CD4-positive, alpha-beta memory T cell (primary cell): ENCODE measurements around the gene ARX. TPM values are rescaled to one million over a fixed set of nuclear protein-coding genes. Genes with fewer than 3 reads are reported as not detected.
A peak's percentile ranks its signal among the peaks of the same experiment; 100 is the strongest.

Source experiments
- CTCF ChIA-PET: fragments of 350-600 bp; sonication (Branson Sonifier 250); formaldehyde crosslinking; loops from one replicate; lab custom pipeline; 2021; ENCODE audit warnings: inconsistent platforms; ENCODE audit not compliant: partially characterized antibody; lab: Charles Lee
- POLR2A ChIA-PET: fragments of 350-600 bp; sonication (Branson Sonifier 250); formaldehyde crosslinking; loops from one replicate; lab custom pipeline; 2021; ENCODE audit not compliant: partially characterized antibody; lab: Charles Lee
- DNase-seq, 5 donors: peaks; one replicate each; pipeline versions ENCODE4 v3.0.0 to v3.0.0-alpha.2; 2020 to 2022; ENCODE audit warnings: mixed read lengths in 1 of 5
- H3K27ac ChIP-seq: one replicate; pipeline ENCODE4 v1.7.0; 2013; ENCODE audit warnings: low read depth, low read length
- H3K27me3 ChIP-seq: 2 replicates; pipeline ENCODE4 v1.7.0; 2013; ENCODE audit warnings: mild to moderate bottlenecking, low read length, moderate library complexity; ENCODE audit not compliant: insufficient read depth
- H3K36me3 ChIP-seq: 2 replicates; pipeline ENCODE4 v1.7.0; 2013; ENCODE audit warnings: mild to moderate bottlenecking, low read length, moderate library complexity; ENCODE audit not compliant: insufficient read depth
- H3K4me1 ChIP-seq: 2 replicates; pipeline ENCODE4 v1.7.0; 2013; ENCODE audit warnings: mild to moderate bottlenecking, low read length, moderate library complexity; ENCODE audit not compliant: insufficient read depth
- H3K4me3 ChIP-seq, 2 donors: one replicate each; pipeline ENCODE4 v1.7.0; 2013; ENCODE audit warnings: low read length in 2 of 2, mild to moderate bottlenecking in 1 of 2
- H3K9me3 ChIP-seq, 2 donors: one replicate each; pipeline ENCODE4 v1.7.0; 2013; ENCODE audit warnings: low read length in 2 of 2, control low read depth in 1 of 2; ENCODE audit not compliant: control insufficient read depth in 1 of 2
- H3K27ac Mint-ChIP-seq, 7 donors: one replicate each; pipeline ENCODE4 v1.8.0; 2020 to 2021; ENCODE audit warnings: mixed read lengths in 7 of 7, mild to moderate bottlenecking in 6 of 7, inconsistent platforms in 3 of 7, moderate library complexity in 3 of 7
- H3K27me3 Mint-ChIP-seq, 2 donors: one replicate each; pipeline ENCODE4 v1.8.0; 2020 to 2021; ENCODE audit warnings: mixed read lengths in 2 of 2
- H3K36me3 Mint-ChIP-seq, 2 donors: one replicate each; pipeline ENCODE4 v1.8.0; 2020 to 2021; ENCODE audit warnings: mixed read lengths in 2 of 2, inconsistent platforms in 1 of 2, mild to moderate bottlenecking in 1 of 2
- H3K4me1 Mint-ChIP-seq, 4 donors: one replicate each; pipeline ENCODE4 v1.8.0; 2020 to 2021; ENCODE audit warnings: mixed read lengths in 4 of 4, mild to moderate bottlenecking in 1 of 4
- H3K4me3 Mint-ChIP-seq, 8 donors: one replicate each; pipeline ENCODE4 v1.8.0; 2020 to 2021; ENCODE audit warnings: mixed read lengths in 8 of 8, mild to moderate bottlenecking in 7 of 8, moderate library complexity in 6 of 8, inconsistent platforms in 3 of 8
- H3K9me3 Mint-ChIP-seq, 8 donors: one replicate each; pipeline ENCODE4 v1.8.0; 2020 to 2021; ENCODE audit warnings: mixed read lengths in 8 of 8, mild to moderate bottlenecking in 5 of 8, inconsistent platforms in 3 of 8, moderate library complexity in 1 of 8
- intact Hi-C: fragments of 100-400 bp; cut with micrococcal nuclease; formaldehyde crosslinking; loops from one replicate; pipeline ENCODE4 v1.15.1; 2023
- polyA plus RNA-seq, 2 donors: library from polyadenylated mRNA; unstranded; fragments of 300-500 nt; fragmentation: Illumina TruSeq; gene quantifications; one replicate each; pipeline ENCODE4 v1.2.3, GENCODE V29; 2021
- total RNA-seq, 2 experiments: library from RNA; stranded (reverse); gene quantifications; one replicate each; pipeline ENCODE4 v1.2.3, GENCODE V29; 2021

ARX gene
- total and polyA plus RNA-seq, 4 experiments from 2014 or later = not detected

DNA sequence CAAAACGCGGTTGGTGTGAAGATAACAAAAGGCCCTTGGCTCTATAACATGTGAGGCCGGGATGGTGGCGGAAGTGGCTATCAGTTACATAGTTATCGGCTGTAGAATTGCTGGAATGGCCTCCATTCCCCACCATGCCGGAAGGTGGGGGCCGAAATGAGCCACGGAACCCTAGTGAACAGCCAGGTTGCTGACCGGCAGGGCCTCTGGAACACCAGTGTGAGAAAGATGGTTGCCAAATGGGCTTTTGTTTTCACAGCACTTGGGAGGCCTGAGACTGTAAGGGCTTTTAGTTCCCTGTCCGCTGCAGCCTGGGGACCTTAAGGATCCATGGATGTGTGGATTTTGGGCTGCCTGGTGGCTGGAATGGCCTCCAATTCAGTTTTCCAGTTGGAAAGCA is 23.3 kb upstream of the ARX start:
- H3K27me3 Mint-ChIP-seq = no peaks in the 10 kb centered on the region
- CTCF ChIA-PET = no interaction called here
- intact Hi-C loops = no loop called here

DNA sequence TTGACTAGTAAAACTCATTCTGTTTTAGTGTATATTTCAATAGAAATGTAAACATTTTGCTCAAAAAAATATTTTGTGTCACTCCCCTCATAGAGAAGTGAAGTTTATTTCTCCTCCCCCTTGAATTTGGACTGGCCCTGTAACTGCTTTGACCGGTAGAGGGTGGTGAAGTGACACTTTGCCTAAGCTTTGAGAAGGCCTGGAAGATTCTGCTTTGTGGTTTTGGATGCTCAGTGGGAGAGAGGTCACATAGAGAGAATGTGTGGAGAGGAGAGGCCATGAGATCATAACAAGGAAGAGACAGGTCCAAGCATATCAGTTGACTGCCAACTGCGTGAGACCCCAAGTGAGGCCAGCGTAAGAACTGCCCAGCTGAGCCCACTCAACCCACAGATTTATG is 19.1 kb upstream of the ARX start:
- no peaks in the 10 kb centered on the region for H3K36me3 Mint-ChIP-seq
- intact Hi-C loops = no loop called here
- H3K4me1 ChIP-seq = no peaks in the 10 kb centered on the region
- ChIA-PET CTCF (interaction anchor here (1.6 kb wide), 1 partner anchor 109 kb away, joined by 5 read pairs; no protein-coding TSS in a partner anchor), POLR2A (no interaction called here)
- H3K36me3 ChIP-seq = no peaks in the 10 kb centered on the region
- no peaks in the 10 kb centered on the region for H3K4me1 Mint-ChIP-seq
- no peak for DNase-seq
- no peaks in the 10 kb centered on the region for H3K9me3 Mint-ChIP-seq
- H3K27me3 Mint-ChIP-seq = no peaks in the 10 kb centered on the region
- no peak overlapping the region for H3K4me3 Mint-ChIP-seq
- no peaks in the 10 kb centered on the region for H3K27me3 ChIP-seq
- H3K4me3 ChIP-seq = no peak overlapping the region
- H3K27ac ChIP-seq = no peak overlapping the region
- H3K9me3 ChIP-seq = no peaks in the 10 kb centered on the region
- no peak overlapping the region for H3K27ac Mint-ChIP-seq

More for the DNA sequence above, 23.3 kb upstream of the ARX start:
- Mint-ChIP-seq H3K9me3 (no peaks in the 10 kb centered on the region), H3K36me3 (no peaks in the 10 kb centered on the region), H3K4me3 (no peak overlapping the region), H3K4me1 (no peaks in the 10 kb centered on the region), H3K27ac (no peak overlapping the region)
- Histone ChIP-seq H3K27ac (no peak overlapping the region), H3K4me1 (no peaks in the 10 kb centered on the region), H3K4me3 (no peak overlapping the region), H3K9me3 (no peaks in the 10 kb centered on the region), H3K27me3 (no peaks in the 10 kb centered on the region), H3K36me3 (no peaks in the 10 kb centered on the region)
- POLR2A ChIA-PET = no interaction called here
- no peak for DNase-seq

DNA sequence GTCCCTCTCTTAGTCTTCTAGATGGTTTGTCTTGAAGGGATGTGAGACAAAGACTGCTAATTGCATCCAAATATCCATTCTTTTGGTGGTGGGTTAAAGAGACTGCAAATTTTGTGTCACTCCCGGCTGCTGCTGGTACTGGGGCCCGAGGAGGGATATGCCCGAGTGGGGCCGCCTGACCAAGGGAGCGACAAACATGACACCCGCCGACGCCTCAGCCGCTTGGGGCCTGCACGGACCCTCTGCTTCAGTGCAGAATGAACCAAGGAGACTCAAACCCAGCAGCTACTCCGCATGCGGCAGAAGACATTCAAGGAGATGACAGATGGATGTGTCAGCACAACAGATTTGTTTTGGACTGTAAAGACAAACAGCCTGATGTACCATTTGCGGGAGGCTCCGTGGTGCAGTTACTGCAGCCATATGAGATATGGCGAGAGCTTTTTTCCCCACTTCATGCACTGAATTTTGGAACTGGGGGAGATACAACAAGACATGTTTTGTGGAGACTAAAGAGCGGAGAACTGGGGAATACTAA is 13.6 kb upstream of the ARX start:
- Histone ChIP-seq H3K9me3 (no peaks in the 10 kb centered on the region), H3K4me1 (no peaks in the 10 kb centered on the region), H3K4me3 (no peak overlapping the region), H3K36me3 (no peaks in the 10 kb centered on the region), H3K27me3 (no peaks in the 10 kb centered on the region), H3K27ac (no peak overlapping the region)
- Mint-ChIP-seq H3K27ac (no peak overlapping the region), H3K36me3 (no peaks in the 10 kb centered on the region), H3K27me3 (peaks cover 8 to 13% of the 10 kb centered on the region in 2 donors), H3K4me1 (no peaks in the 10 kb centered on the region), H3K9me3 (peaks cover 0 to 3% (median 0%) of the 10 kb centered on the region in 8 donors), H3K4me3 (no peak overlapping the region)
- CTCF ChIA-PET = no interaction called here
- intact Hi-C loops = loop anchor here (10.0 kb wide), 1 partner anchor 275 kb away; no protein-coding TSS in a partner anchor
- POLR2A ChIA-PET = no interaction called here
- DNase-seq = no peak

DNA sequence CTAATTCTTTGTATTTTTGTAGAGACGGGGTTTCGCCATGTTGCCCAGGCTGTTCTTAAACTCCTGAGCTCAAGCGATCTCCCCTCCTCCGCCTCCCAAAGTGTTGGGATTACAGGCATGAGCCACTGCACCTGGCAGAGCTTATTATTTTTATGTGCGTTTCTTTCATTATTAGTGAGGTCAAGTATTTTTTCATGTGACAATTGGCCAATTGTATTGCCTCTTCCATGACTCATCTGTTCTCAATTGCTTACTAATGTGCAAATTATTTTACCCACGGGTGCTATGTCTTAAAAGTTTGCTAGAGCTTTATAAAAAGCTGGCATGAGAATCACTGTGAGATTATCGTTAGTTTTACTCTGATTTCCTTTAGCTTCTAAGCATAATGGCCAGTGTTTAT is 13.0 kb upstream of the ARX start:
- POLR2A ChIA-PET = no interaction called here
- H3K36me3 ChIP-seq = no peaks in the 10 kb centered on the region
- H3K4me1 Mint-ChIP-seq = peaks cover 0 to 4% (median 0%) of the 10 kb centered on the region in 4 donors

DNA sequence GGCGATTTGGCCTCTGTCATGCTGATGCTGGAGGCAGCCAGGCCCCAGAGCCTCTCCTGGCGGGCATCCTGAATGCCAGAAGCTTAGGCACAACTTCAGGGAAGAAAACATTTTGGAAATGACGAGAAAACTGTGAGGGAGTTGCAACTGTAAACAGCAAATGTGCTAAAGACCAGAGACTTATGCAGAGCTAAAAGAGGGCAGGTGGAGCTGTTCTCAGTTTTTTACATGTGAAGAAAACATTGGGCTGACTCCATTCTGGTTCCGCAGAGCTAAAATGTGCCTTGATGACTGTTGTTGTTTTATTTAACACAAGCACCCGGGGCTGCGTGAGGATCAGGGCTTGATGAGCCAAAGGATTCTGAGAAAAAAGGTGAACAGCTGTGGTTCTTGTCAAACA is 10.8 kb upstream of the ARX start:
- intact Hi-C loops = loop anchor here (10.0 kb wide), 1 partner anchor 272 kb away; no protein-coding TSS in a partner anchor
- H3K27me3 ChIP-seq = peaks cover 9% of the 10 kb centered on the region
- CTCF ChIA-PET = interaction anchor here (1.7 kb wide), 1 partner anchor 188 kb away, joined by 7 read pairs; no protein-coding TSS in a partner anchor
- DNase-seq = no peak
- H3K4me3 Mint-ChIP-seq = no peak overlapping the region
- peaks cover 3 to 19% (median 9%) of the 10 kb centered on the region in 4 donors for H3K4me1 Mint-ChIP-seq
- H3K9me3 Mint-ChIP-seq = peaks cover 0 to 3% (median 0%) of the 10 kb centered on the region in 8 donors
- H3K27me3 Mint-ChIP-seq = peaks cover 24 to 30% of the 10 kb centered on the region in 2 donors
- POLR2A ChIA-PET = no interaction called here
- no peaks in the 10 kb centered on the region for H3K9me3 ChIP-seq
- H3K36me3 ChIP-seq = no peaks in the 10 kb centered on the region
- no peak overlapping the region for H3K27ac ChIP-seq
- H3K36me3 Mint-ChIP-seq = no peaks in the 10 kb centered on the region
- no peak overlapping the region for H3K27ac Mint-ChIP-seq
- no peak overlapping the region for H3K4me3 ChIP-seq
- H3K4me1 ChIP-seq = peaks cover 8% of the 10 kb centered on the region

More for the DNA sequence above, 13.0 kb upstream of the ARX start:
- no peaks in the 10 kb centered on the region for H3K4me1 ChIP-seq
- H3K27ac ChIP-seq = no peak overlapping the region
- H3K27me3 Mint-ChIP-seq = peaks cover 11 to 18% of the 10 kb centered on the region in 2 donors
- DNase-seq = no peak
- H3K9me3 ChIP-seq = no peaks in the 10 kb centered on the region
- H3K4me3 Mint-ChIP-seq = no peak overlapping the region
- intact Hi-C loops = loop anchor here (10.0 kb wide), 1 partner anchor 274 kb away; no protein-coding TSS in a partner anchor
- no peak overlapping the region for H3K4me3 ChIP-seq
- CTCF ChIA-PET = no interaction called here
- peaks cover 4% of the 10 kb centered on the region for H3K27me3 ChIP-seq
- no peaks in the 10 kb centered on the region for H3K36me3 Mint-ChIP-seq
- H3K9me3 Mint-ChIP-seq = peaks cover 0 to 3% (median 0%) of the 10 kb centered on the region in 8 donors
- H3K27ac Mint-ChIP-seq = no peak overlapping the region

GRCh38 chrX:25025615-25026014 is 9.8 kb upstream of the ARX start:
- CTCF ChIA-PET = interaction anchor here (0.9 to 1.7 kb wide), 2 partner anchors 10 to 187 kb away, joined by 3 to 7 read pairs; partner anchors contain the start of gene ARX
- intact Hi-C loops = loop anchor here (10.0 kb wide), 1 partner anchor 271 kb away; no protein-coding TSS in a partner anchor
- Histone ChIP-seq H3K27me3 (peaks cover 18% of the 10 kb centered on the region), H3K27ac (no peak overlapping the region), H3K4me1 (peaks cover 14% of the 10 kb centered on the region), H3K36me3 (no peaks in the 10 kb centered on the region), H3K4me3 (no peak overlapping the region), H3K9me3 (no peaks in the 10 kb centered on the region)
- H3K36me3 Mint-ChIP-seq = no peaks in the 10 kb centered on the region
- POLR2A ChIA-PET = no interaction called here
- no peak overlapping the region for H3K4me3 Mint-ChIP-seq
- H3K9me3 Mint-ChIP-seq = peaks cover 0 to 3% (median 0%) of the 10 kb centered on the region in 8 donors
- H3K27me3 Mint-ChIP-seq = peaks cover 28 to 36% of the 10 kb centered on the region in 2 donors
- peaks cover 4 to 25% (median 14%) of the 10 kb centered on the region in 4 donors for H3K4me1 Mint-ChIP-seq
- no peak for DNase-seq
- no peak overlapping the region for H3K27ac Mint-ChIP-seq

DNA sequence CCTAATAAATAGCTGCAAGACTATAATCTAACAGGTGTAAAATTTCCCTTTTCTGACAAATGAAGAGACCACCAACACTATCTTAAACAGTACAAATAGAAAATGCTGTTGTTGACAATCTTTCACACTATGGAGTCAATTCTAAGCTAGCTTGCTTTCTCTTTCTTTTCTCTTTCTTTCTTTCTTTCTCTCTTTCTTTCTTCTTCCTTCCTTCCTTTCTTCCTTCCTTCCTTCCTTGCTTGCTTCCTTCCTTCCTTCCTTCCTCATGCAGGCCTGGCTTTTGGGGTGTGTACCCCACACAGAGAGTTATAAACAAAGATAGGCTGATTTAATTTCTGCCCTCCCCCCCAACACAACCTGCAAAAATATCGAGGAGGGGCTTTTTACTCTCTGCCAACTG is 8.1 kb upstream of the ARX start:
- H3K9me3 Mint-ChIP-seq = peaks cover 0 to 6% (median under 1%) of the 10 kb centered on the region in 8 donors
- H3K27me3 Mint-ChIP-seq = peaks cover 33 to 42% of the 10 kb centered on the region in 2 donors
- H3K36me3 Mint-ChIP-seq = no peaks in the 10 kb centered on the region
- intact Hi-C loops = loop anchor here (5.0 to 10.0 kb wide), 2 partner anchors 187 to 269 kb away; no protein-coding TSS in a partner anchor
- ChIA-PET POLR2A (no interaction called here), CTCF (no interaction called here)
- H3K4me3 Mint-ChIP-seq = peak overlapping the region in 2 of 8 donors; percentile 21 to 25
- Histone ChIP-seq H3K9me3 (no peaks in the 10 kb centered on the region), H3K27me3 (peaks cover 25% of the 10 kb centered on the region), H3K4me3 (no peak overlapping the region), H3K36me3 (no peaks in the 10 kb centered on the region), H3K27ac (no peak overlapping the region), H3K4me1 (peaks cover 22% of the 10 kb centered on the region)
- H3K27ac Mint-ChIP-seq = no peak overlapping the region
- peaks cover 5 to 35% (median 20%) of the 10 kb centered on the region in 4 donors for H3K4me1 Mint-ChIP-seq
- no peak for DNase-seq
